K562 (cell line): Measurements from ENCODE around the gene RALY. TPM values are rescaled to one million over a fixed set of nuclear protein-coding genes. Genes with fewer than 3 reads are reported as not detected.

ENCODE experiments used
- ATAC-seq: fragments of 200-7000 bp; cut with Tn5 transposase; 3 replicates; pipeline ENCODE4 v1.9.1; 2020; ENCODE audit warnings: moderate library complexity
- BruUV-seq: library from RNA; stranded (reverse); fragments of 400-500 nt; replicated peaks from 2 replicates; lab custom pipeline; 2021; lab: Mats Ljungman, UMichigan
- CTCF ChIA-PET: fragments of 300-600 bp; formaldehyde crosslinking; extraction: SDS; loops from one replicate; lab custom pipeline; 2021; ENCODE audit warnings: low intra/inter-chr PET ratio; lab: Yijun Ruan, JAX
- POLR2A ChIA-PET: fragments of 300-600, 350-650 bp; sonication (Branson Sonifier 250); formaldehyde crosslinking; extraction: SDS; loops from one replicate; lab custom pipeline; 2021; ENCODE audit warnings: antibody characterized with exemption, inconsistent platforms; lab: Yijun Ruan, JAX
- DNase-seq, 4 experiments: peaks; one replicate each; pipeline versions ENCODE4 v3.0.0 to v3.0.0-alpha.2; 2011 to 2018; ENCODE audit warnings: low spot score in 3 of 4, mixed read lengths in 3 of 4; ENCODE audit errors: extremely low read depth in 1 of 4
- FAIRE-seq: peaks from 2 replicates; lab custom pipeline; 2011; peaks lifted over from hg19 to GRCh38; lab: Jason Lieb, UNC
- H2AFZ ChIP-seq: 2 replicates; pipeline ENCODE4 v1.6.0; 2011; ENCODE audit warnings: low read depth, low read length, control low read depth, inconsistent platforms
- H3K27ac ChIP-seq: fragments of 200-600 bp; 3 replicates; pipeline ENCODE4 v1.8.0; 2011; ENCODE audit warnings: low read depth, mild to moderate bottlenecking, control low read depth, inconsistent platforms, low read length, moderate library complexity, mixed read lengths; ENCODE audit errors: extremely low read depth
- H3K27me3 ChIP-seq, 2 experiments: fragments of 300-600 bp in 1 of 2; 2 replicates in 1 of 2; 3 replicates in 1 of 2; pipeline versions ENCODE4 v1.6.0 to v1.8.0; 2011; ENCODE audit warnings: inconsistent platforms in 2 of 2, low read length in 2 of 2, mild to moderate bottlenecking in 1 of 2, mixed read lengths in 1 of 2, moderate library complexity in 1 of 2; ENCODE audit not compliant: control insufficient read depth in 2 of 2, insufficient read depth in 2 of 2
- H3K36me3 ChIP-seq: fragments of 300-600 bp; 3 replicates; pipeline ENCODE4 v1.8.0; 2011; ENCODE audit warnings: mild to moderate bottlenecking, low read length, inconsistent platforms; ENCODE audit not compliant: control insufficient read depth, insufficient read depth
- H3K4me1 ChIP-seq, 2 experiments: fragments of 200-600 bp in 1 of 2; replicated peaks in 1 of 2; 2 replicates in 1 of 2; 3 replicates in 1 of 2; pipeline versions ENCODE4 v1.5.1 to v1.8.0; 2011; ENCODE audit warnings: inconsistent platforms in 2 of 2, low read length in 2 of 2, mild to moderate bottlenecking in 1 of 2, mixed read lengths in 1 of 2, moderate library complexity in 1 of 2; ENCODE audit not compliant: control insufficient read depth in 2 of 2, insufficient read depth in 2 of 2
- H3K4me2 ChIP-seq: 2 replicates; pipeline ENCODE4 v1.6.1; 2011; ENCODE audit warnings: low read length, control low read depth, inconsistent platforms, mixed read lengths; ENCODE audit not compliant: insufficient read depth
- H3K4me3 ChIP-seq: fragments of 200-600 bp; sonication (generic), shearing (Covaris generic); 2 replicates; pipeline ENCODE4 v1.5.1; 2016; ENCODE audit warnings: control low read depth, inconsistent platforms
- H3K79me2 ChIP-seq: fragments of 200-600 bp; 3 replicates; pipeline ENCODE4 v1.8.0; 2011; ENCODE audit warnings: low read length, inconsistent platforms; ENCODE audit not compliant: control insufficient read depth, insufficient read depth
- H3K9ac ChIP-seq, 2 experiments: 2 replicates each; pipeline versions ENCODE4 v1.6.0 to v1.6.1; 2011; ENCODE audit warnings: low read depth in 2 of 2, low read length in 2 of 2, control low read depth in 1 of 2, inconsistent platforms in 1 of 2, mild to moderate bottlenecking in 1 of 2, mixed read lengths in 1 of 2; ENCODE audit not compliant: insufficient read depth in 1 of 2
- H3K9me1 ChIP-seq: one replicate; pipeline ENCODE4 v1.6.0; 2011; ENCODE audit warnings: inconsistent platforms, mild to moderate bottlenecking, low read length, moderate library complexity; ENCODE audit not compliant: control insufficient read depth, insufficient read depth
- H3K9me3 ChIP-seq: replicated peaks from 2 replicates; pipeline ENCODE4 v1.5.1; 2011; ENCODE audit warnings: low read depth, low read length, inconsistent platforms; ENCODE audit not compliant: control insufficient read depth, insufficient read depth
- H4K20me1 ChIP-seq: replicated peaks from 2 replicates; pipeline ENCODE4 v1.6.1; 2011; ENCODE audit warnings: low read length, inconsistent platforms, mixed read lengths; ENCODE audit not compliant: control insufficient read depth, insufficient read depth
- BRF2 ChIP-seq: IDR thresholded peaks from 3 replicates; pipeline ENCODE4 v1.6.1; 2011; ENCODE audit warnings: borderline replicate concordance, mild to moderate bottlenecking; ENCODE audit not compliant: insufficient read length, insufficient read depth
- CBX1 ChIP-seq: sonication (generic); IDR thresholded peaks from 2 replicates; pipeline ENCODE4 v1.6.1; 2016; ENCODE audit warnings: antibody characterized with exemption, low read depth, mild to moderate bottlenecking
- CBX2 ChIP-seq: fragments of 200-600 bp; sonication (generic); IDR thresholded peaks from one replicate; pipeline ENCODE4 v1.6.1; 2012; ENCODE audit warnings: mild to moderate bottlenecking, low read length, inconsistent platforms; ENCODE audit not compliant: insufficient read depth, poor library complexity, severe bottlenecking
- CTBP1 ChIP-seq: fragments of 450-650 bp; IDR thresholded peaks from 2 replicates; pipeline ENCODE4 v1.6.1; 2016; ENCODE audit warnings: borderline replicate concordance
- EHMT2 ChIP-seq: fragments of 450-650 bp; IDR thresholded peaks from 2 replicates; pipeline ENCODE4 v1.6.1; 2018; ENCODE audit warnings: antibody characterized with exemption
- ETV5 ChIP-seq: sonication (generic); formaldehyde crosslinking; IDR thresholded peaks from 2 replicates; pipeline ENCODE4 v1.4.0; 2020; ENCODE audit warnings: low read depth, mild to moderate bottlenecking, missing genetic modification reagents
- GATA2 ChIP-seq: sonication (generic); formaldehyde crosslinking; IDR thresholded peaks from 2 replicates; pipeline ENCODE4 v1.4.0; 2020; ENCODE audit warnings: mild to moderate bottlenecking, missing genetic modification reagents
- HMG20B ChIP-seq: fragments of 250-450 bp; sonication (Bioruptor Pico); IDR thresholded peaks from 2 replicates; pipeline ENCODE4 v1.5.0; 2021; ENCODE audit warnings: mild to moderate bottlenecking
- JUN ChIP-seq, 2 experiments: sonication (generic) in 1 of 2; formaldehyde crosslinking in 1 of 2; IDR thresholded peaks; 2 replicates each; pipeline versions ENCODE4 v1.6.1 to v1.8.0; 2012 to 2022; ENCODE audit warnings: borderline replicate concordance in 2 of 2, mild to moderate bottlenecking in 2 of 2, improper control_type of control experiment in 1 of 2, low read depth in 1 of 2, low read length in 1 of 2, missing genetic modification reagents in 1 of 2
- RB1 ChIP-seq: fragments of 450-650 bp; IDR thresholded peaks from 2 replicates; pipeline ENCODE4 v1.6.1; 2017; ENCODE audit warnings: low read depth, mild to moderate bottlenecking
- RBM17 ChIP-seq: fragments of 200-400 bp; formaldehyde crosslinking; IDR thresholded peaks from 2 replicates; pipeline ENCODE4 v1.6.1; 2017; ENCODE audit warnings: low read depth, mild to moderate bottlenecking, low read length, borderline replicate concordance
- RNF2 ChIP-seq: sonication (generic); IDR thresholded peaks from 2 replicates; pipeline ENCODE4 v1.6.1; 2016
- TRIM24 ChIP-seq, 2 experiments: fragments of 450-650 bp; IDR thresholded peaks; 2 replicates each; pipeline ENCODE4 v1.6.1; 2016
- U2AF1 ChIP-seq: fragments of 200-400 bp; formaldehyde crosslinking; optimal IDR thresholded peaks from 2 replicates; pipeline ENCODE3; 2017; ENCODE audit warnings: mild to moderate bottlenecking, low read depth, low read length, moderate library complexity
- XRCC4 ChIP-seq: IDR thresholded peaks from one replicate; pipeline ENCODE4 v1.6.1; 2011; ENCODE audit not compliant: insufficient read depth, insufficient read length; ENCODE audit errors: extremely low read depth
- ZBTB11 ChIP-seq, 3 experiments: fragments of 200-800 bp in 1 of 3; fragments of 250-450 bp in 1 of 3; fragments of 450-650 bp in 1 of 3; sonication (Bioruptor Pico) in 1 of 3; sonication (Bioruptor generic) in 1 of 3; formaldehyde crosslinking in 1 of 3; IDR thresholded peaks; 2 replicates each; pipeline versions ENCODE4 v1.6.1 to v1.8.0; 2016 to 2022; ENCODE audit warnings: mild to moderate bottlenecking in 2 of 3, missing genetic modification characterization in 2 of 3, missing compliant biosample characterization in 1 of 3, moderate library complexity in 1 of 3
- ZNF785 ChIP-seq: fragments of 250-450 bp; sonication (Bioruptor Pico); IDR thresholded peaks from 2 replicates; pipeline ENCODE4 v1.4.0; 2020; ENCODE audit warnings: mild to moderate bottlenecking
- ZNF830 ChIP-seq: fragments of 250-450 bp; sonication (Bioruptor Pico); IDR thresholded peaks from 2 replicates; pipeline ENCODE4 v1.5.0; 2021; ENCODE audit warnings: mild to moderate bottlenecking
- WGBS: fragments of 100-300 bp; shearing (Covaris generic); methylation state at CpG from one replicate; pipeline ENCODE4 v1.1.6; 2016; ENCODE audit warnings: low coverage, mixed read lengths; ENCODE audit not compliant: insufficient coverage; ENCODE audit errors: missing lambda C conversion rate; 5-methylcytosine and 5-hydroxymethylcytosine counted together
- in situ Hi-C: fragments of 300-500 bp; cut with MboI; formaldehyde crosslinking; loops from 4 replicates; pipeline ENCODE4 v1.15.0; 2018; ENCODE audit warnings: inconsistent platforms, mixed read lengths
- intact Hi-C: fragments of 100-400 bp; cut with micrococcal nuclease; formaldehyde crosslinking; loops from 2 replicates; pipeline ENCODE4 v1.14.2; 2022
- polyA plus RNA-seq, 8 experiments: library from polyadenylated mRNA; depleted of rRNA in 4 of 8; stranded (reverse) in 5 of 8; unstranded in 3 of 8; fragments of >200 nt; fragmentation: Nextera tagmentation in 2 of 8; fragmentation: Illumina TruSeq in 1 of 8; extraction: Ambion mirVana in 2 of 8; extraction: Trizol in 1 of 8; gene quantifications; 2 replicates each; pipeline versions ENCODE4 v1.2.1 to v1.2.3, GENCODE V29; 2011 to 2014; ENCODE audit warnings: inconsistent platforms in 1 of 8, missing spikeins in 1 of 8
- total RNA-seq, 7 experiments: library from RNA; depleted of rRNA in 6 of 7; stranded (reverse); fragments of >200 nt in 6 of 7; fragmentation: Illumina TruSeq in 2 of 7; extraction: Trizol in 2 of 7; gene quantifications; 2 replicates each; pipeline versions ENCODE4 v1.2.1 to v1.2.3, GENCODE V29; 2011 to 2021; ENCODE audit warnings: low replicate concordance in 1 of 7

RALY gene
- total and polyA plus RNA-seq, 9 of the 15 experiments (the other 6 are each of a cell fraction or from before 2014, with no cell fraction given): 0.80 to 207 (median 128) TPM

- H3K9me3 ChIP-seq: peaks cover 16% of the 10 kb centered on the region
- ChIA-PET CTCF (interaction anchor here (0.8 to 1.8 kb wide), 3 partner anchors 85 to 182 kb away, joined by 3 to 15 read pairs (median 4); no protein-coding TSS in a partner anchor), POLR2A (no interaction called here)
- H4K20me1 ChIP-seq: no peaks in the 10 kb centered on the region
- DNase-seq: peak; percentile 81 to 91 (median 88)
- no peak overlapping the region for H3K4me3 ChIP-seq
- no peaks in the 10 kb centered on the region for H3K36me3 ChIP-seq
- no peaks in the 10 kb centered on the region for H3K9me1 ChIP-seq
- H3K9ac ChIP-seq: no peak overlapping the region
- BruUV-seq: no TSS peak
- no peaks in the 10 kb centered on the region for H3K4me1 ChIP-seq
- H3K27ac ChIP-seq: no peak overlapping the region
- H3K27me3 ChIP-seq: peaks cover 0 to 15% of the 10 kb centered on the region in 2 experiments; a peak in 3 of 5 replicates
- peak; percentile 94 for ATAC-seq
- no peak overlapping the region for H3K4me2 ChIP-seq
- intact Hi-C loops (loop anchor here (1.0 to 5.0 kb wide), 3 partner anchors 74 to 179 kb away; no protein-coding TSS in a partner anchor), in situ Hi-C loops (no loop called here)
- 14% methylated on average over 2 of the region's 2 CpGs for WGBS
- peak; percentile 99 for FAIRE-seq
- no peaks in the 10 kb centered on the region for H3K79me2 ChIP-seq
- H2AFZ ChIP-seq: no peak overlapping the region
- TF ChIP-seq XRCC4 (no peak), ZBTB11 (CRISPR knock-in tag; IDR thresholded peaks at IDR 0.05) (no peak), RNF2 (no peak), BRF2 (no peak), RBM17 (no peak), TRIM24 (IDR thresholded peaks at IDR 0.05) (peak; percentile 36 to 58; a peak in 3 of 4 replicates), GATA2 (CRISPR knock-in tag) (0 out of 2 replicates have a peak, but pooled peaks have one; percentile 33), HMG20B (CRISPR knock-in tag) (no peak), CBX1 (peak; percentile 98; the same call in 1 of the 2 replicates), ZNF830 (CRISPR knock-in tag) (no peak), U2AF1 (no peak), ETV5 (0 out of 2 replicates have a peak, but pooled peaks have one; percentile 39), JUN (IDR thresholded peaks at IDR 0.05; ENCODE audit: borderline replicate concordance, low read depth, low read length) (0 out of 2 replicates have a peak, but pooled peaks have one; percentile 32), JUN (CRISPR knock-in tag; IDR thresholded peaks at IDR 0.05; ENCODE audit: borderline replicate concordance) (no peak), ZNF785 (CRISPR knock-in tag) (no peak), CBX2 (no peak), CTBP1 (peak; percentile 55; the same call in 1 of the 2 replicates), RB1 (peak; percentile 61; the same call in 1 of the 2 replicates), EHMT2 (peak; percentile 93)
Observed at GRCh38 chr20:33947709-33948295, 45.9 kb upstream of the RALY start.
